Pancreas (tissue), 10 donors: ENCODE measurements around the gene VWA5B2. TPM values are rescaled to one million over a fixed set of nuclear protein-coding genes. Genes with fewer than 3 reads are reported as not detected.

Experiments
- ATAC-seq, 4 donors: fragments of 200-7000 bp; cut with Tn5 transposase; one replicate each; pipeline versions ENCODE4 v1.8.0 to v1.9.1; 2020; ENCODE audit warnings: mild to moderate bottlenecking in 4 of 4, moderate library complexity in 4 of 4
- DNase-seq, 6 donors: peaks; one replicate each; pipeline ENCODE4 v3.0.0-alpha.2; 2020
- FAIRE-seq: peaks from 2 replicates; lab custom pipeline; 2012; peaks lifted over from hg19 to GRCh38; lab: Jason Lieb, UNC
- H3K27ac ChIP-seq, 4 donors: fragments of 200-600 bp; sonication (generic); 1 replicate in 3 of 4; 2 replicates in 1 of 4; pipeline versions ENCODE4 v1.5.0 to v1.8.0; 2020
- H3K27me3 ChIP-seq, 4 donors: fragments of 200-600 bp; one replicate each; pipeline ENCODE4 v1.8.0; 2021
- H3K36me3 ChIP-seq, 3 donors: fragments of 200-600 bp; sonication (generic) in 1 of 3; one replicate each; pipeline versions ENCODE4 v1.5.0 to v1.8.0; 2020 to 2021
- H3K4me1 ChIP-seq, 3 donors: fragments of 200-600 bp; one replicate each; pipeline ENCODE4 v1.8.0; 2021
- H3K4me3 ChIP-seq, 4 donors: fragments of 200-600 bp; sonication (generic) in 2 of 4; one replicate each; pipeline versions ENCODE4 v1.5.0 to v1.8.0; 2020 to 2021
- H3K9me3 ChIP-seq, 4 donors: fragments of 200-600 bp; one replicate each; pipeline ENCODE4 v1.8.0; 2021
- CTCF ChIP-seq, 4 donors: fragments of 200-600 bp; sonication (generic) in 3 of 4; IDR thresholded peaks; one replicate each; pipeline versions ENCODE4 v1.5.0 to v1.8.0; 2021; ENCODE audit warnings: antibody characterized with exemption in 4 of 4
- WGBS, 2 donors: extraction: QIAGEN DNeasy Blood & Tissue Kit; methylation state at CpG; one replicate each; pipeline ENCODE4 v1.1.7; 2013; 5-methylcytosine and 5-hydroxymethylcytosine counted together
- intact Hi-C, 3 donors: fragments of 100-400 bp; cut with DNase I; formaldehyde crosslinking; loops; one replicate each; pipeline versions ENCODE4 v1.11.1 to v1.14.2; 2022
- microRNA-seq, 2 donors: library from miRNA; unstranded; fragments of <30 nt; microRNA quantifications; one replicate each; pipeline versions ENCODE4 to v1.1.0, GENCODE V29; 2019 to 2020
- polyA plus RNA-seq, 2 donors: library from polyadenylated mRNA; stranded (reverse); fragments of 200-250 nt; gene quantifications; one replicate each; pipeline ENCODE4 v1.2.3, GENCODE V29; 2013
- total RNA-seq, 6 donors: library from RNA; stranded (reverse); fragmentation: NEBNext Ultra II Directional in 4 of 6; extraction: Animal tissue kit (Norgen Biotek cat#: 25700) in 4 of 6; gene quantifications; one replicate each; pipeline versions ENCODE4 v1.2.1 to v1.2.4, GENCODE V29; 2021 to 2023
- donor health status: healthy with polysubstance abuse.
- donor health status: DM: no; HTN: no; CAD: no; lungs with moderate emphysema.
- donor health status: DM: no; HTN: no; CAD: no.
- donor health status: control.
- donor health status: control.
- donor health status: Bipolar disorder and iron deficiency.
- donor health status: DM: yes; HTN: yes; CAD: no.
- donor health status: DM: no; HTN: no; CAD: no.
- donor health status: DM: no; HTN: no; CAD: no.
- donor health status: DM: yes; HTN: yes; CAD: no.

Gene VWA5B2
- total and polyA plus RNA-seq, 8 donors: 1.2 to 105 (median 6.6) TPM

- intact Hi-C loops: no loop called here
- TF ChIP-seq CTCF (IDR thresholded peaks at IDR 0.05): peak in 2 of 4 donors; percentile 19 to 22
- no peaks in the 10 kb centered on the region for H3K27me3 ChIP-seq
- H3K27ac ChIP-seq: no peak overlapping the region
- H3K4me1 ChIP-seq: peaks cover 0 to 2% (median 0%) of the 10 kb centered on the region in 3 donors
- ATAC-seq: peak; percentile 93 to 96 (median 94)
- peak in 4 of 6 donors; percentile 72 to 88 (median 81) for DNase-seq
- no peak for FAIRE-seq
- no peaks in the 10 kb centered on the region for H3K9me3 ChIP-seq
- H3K4me3 ChIP-seq: no peak overlapping the region
- 25% methylated on average over 4 of the region's 4 CpGs for WGBS, 2 donors
- no peaks in the 10 kb centered on the region for H3K36me3 ChIP-seq
These were observed 55.3 kb downstream of the VWA5B2 start for GRCh38 chr3:184284696-184285095.

- DNase-seq: peak in 4 of 6 donors; percentile 59 to 77 (median 70)
- peak; percentile 32 to 53 (median 46) for TF ChIP-seq CTCF (IDR thresholded peaks at IDR 0.05)
- Histone ChIP-seq H3K27ac (no peak overlapping the region), H3K9me3 (no peaks in the 10 kb centered on the region), H3K36me3 (no peaks in the 10 kb centered on the region), H3K27me3 (no peaks in the 10 kb centered on the region), H3K4me1 (peaks cover 0 to 4% (median 0%) of the 10 kb centered on the region in 3 donors), H3K4me3 (no peak overlapping the region)
- FAIRE-seq: no peak
- 10 to 12% methylated on average over 10 of the region's 10 CpGs for WGBS, 2 donors
- peak; percentile 32 to 85 (median 72) for ATAC-seq
- intact Hi-C loops: no loop called here
These were observed 60.1 kb downstream of the VWA5B2 start for GRCh38 chr3:184289426-184289938.

GRCh38 chr3:184290331-184290730 is 60.9 kb downstream of the VWA5B2 start:
- no peaks in the 10 kb centered on the region for H3K36me3 ChIP-seq
- DNase-seq (no peak), FAIRE-seq (no peak), ATAC-seq (no peak)
- H3K27ac ChIP-seq: no peak overlapping the region
- H3K9me3 ChIP-seq: no peaks in the 10 kb centered on the region
- 77 to 85% methylated on average over 10 of the region's 10 CpGs for WGBS, 2 donors
- peaks cover 0 to 4% (median 0%) of the 10 kb centered on the region in 3 donors for H3K4me1 ChIP-seq
- no peaks in the 10 kb centered on the region for H3K27me3 ChIP-seq
- no peak for TF ChIP-seq CTCF (IDR thresholded peaks at IDR 0.05)
- H3K4me3 ChIP-seq: no peak overlapping the region
- intact Hi-C loops: no loop called here

- Histone ChIP-seq H3K4me1 (peaks cover 0 to 4% (median 3%) of the 10 kb centered on the region in 3 donors), H3K9me3 (no peaks in the 10 kb centered on the region), H3K27me3 (no peaks in the 10 kb centered on the region), H3K4me3 (no peak overlapping the region), H3K36me3 (no peaks in the 10 kb centered on the region), H3K27ac (no peak overlapping the region)
- ATAC-seq: no peak
- no peak for FAIRE-seq
- DNase-seq: no peak
- TF ChIP-seq CTCF (IDR thresholded peaks at IDR 0.05): no peak
- intact Hi-C loops: no loop called here
- 84 to 85% methylated on average over 21 to 22 of the region's 22 CpGs for WGBS, 2 donors
These were observed 61.8 kb downstream of the VWA5B2 start for GRCh38 chr3:184291044-184291737.

Small RNA genes within 50 kb of the gene (microRNA-seq; reads per million reads assigned to microRNA genes)
- 38.6 to 49.5 reads per million in 2 donors for gene MIR1224

Other genes starting within 250 kb of the VWA5B2 start
- 10 to 100 TPM in 1 of 6 donors, 1 to 10 TPM in 5; 2.8 to 25.2 (median 7.1) TPM for gene ABCC5, start 211.7 kb upstream of the VWA5B2 start, total RNA-seq
- 10 to 100 TPM; 12.9 to 25.9 TPM for gene ABCC5, start 211.7 kb upstream of the VWA5B2 start, polyA plus RNA-seq
- not detected for gene HTR3D, start 197.8 kb upstream of the VWA5B2 start, total RNA-seq
- not detected for gene HTR3D, start 197.8 kb upstream of the VWA5B2 start, polyA plus RNA-seq
- not detected for gene HTR3C, start 176.5 kb upstream of the VWA5B2 start, total RNA-seq
- under 1 TPM in 1 of 2 donors, not detected in 1; 0.09 TPM for gene HTR3C, start 176.5 kb upstream of the VWA5B2 start, polyA plus RNA-seq
- gene HTR3E, start 132.5 kb upstream of the VWA5B2 start, total RNA-seq: under 1 TPM in 1 of 6 donors, not detected in 5; 0.41 TPM
- gene HTR3E, start 132.5 kb upstream of the VWA5B2 start, polyA plus RNA-seq: not detected
- gene EIF2B5, start 94.2 kb upstream of the VWA5B2 start, total RNA-seq: 10 to 100 TPM; 12.4 to 23.6 (median 17.1) TPM
- 10 to 100 TPM; 32.1 to 53.3 TPM for gene EIF2B5, start 94.2 kb upstream of the VWA5B2 start, polyA plus RNA-seq
- gene DVL3, start 74.2 kb upstream of the VWA5B2 start, total RNA-seq: 10 to 100 TPM; 31.0 to 44.9 (median 35.1) TPM
- 10 to 100 TPM; 47.5 to 53.8 TPM for gene DVL3, start 74.2 kb upstream of the VWA5B2 start, polyA plus RNA-seq
- gene AP2M1, start 54.7 kb upstream of the VWA5B2 start, total RNA-seq: 100 to 1,000 TPM in 1 of 6 donors, 10 to 100 TPM in 5; 67.8 to 136 (median 81.8) TPM
- 100 to 1,000 TPM in 1 of 2 donors, 10 to 100 TPM in 1; 69.3 to 113 TPM for gene AP2M1, start 54.7 kb upstream of the VWA5B2 start, polyA plus RNA-seq
- gene ABCF3, start 43.4 kb upstream of the VWA5B2 start, total RNA-seq: 10 to 100 TPM; 31.7 to 49.4 (median 37.7) TPM
- gene ABCF3, start 43.4 kb upstream of the VWA5B2 start, polyA plus RNA-seq: 10 to 100 TPM; 79.7 to 92.1 TPM
- 10 to 100 TPM; 14.1 to 25.7 (median 21.7) TPM for gene ALG3, start 19.4 kb downstream of the VWA5B2 start, total RNA-seq
- 10 to 100 TPM; 26.2 to 26.5 TPM for gene ALG3, start 19.4 kb downstream of the VWA5B2 start, polyA plus RNA-seq
- 1 to 10 TPM; 1.9 to 5.3 (median 3.1) TPM for gene EEF1AKMT4, start 20.1 kb downstream of the VWA5B2 start, total RNA-seq
- gene EEF1AKMT4, start 20.1 kb downstream of the VWA5B2 start, polyA plus RNA-seq: 1 to 10 TPM; 1.8 to 3.1 TPM
- gene CAMK2N2, start 32.0 kb downstream of the VWA5B2 start, total RNA-seq: 10 to 100 TPM in 5 of 6 donors, 1 to 10 TPM in 1; 7.5 to 33.7 (median 19.4) TPM
- 10 to 100 TPM; 13.8 to 14.8 TPM for gene CAMK2N2, start 32.0 kb downstream of the VWA5B2 start, polyA plus RNA-seq
- gene ECE2, start 46.4 kb downstream of the VWA5B2 start, total RNA-seq: 10 to 100 TPM in 1 of 6 donors, 1 to 10 TPM in 5; 6.3 to 12.1 (median 8.8) TPM
- 10 to 100 TPM in 1 of 2 donors, 1 to 10 TPM in 1; 7.7 to 25.4 TPM for gene ECE2, start 46.4 kb downstream of the VWA5B2 start, polyA plus RNA-seq
- gene PSMD2, start 69.7 kb downstream of the VWA5B2 start, total RNA-seq: 10 to 100 TPM; 38.4 to 89.6 (median 54.1) TPM
- gene PSMD2, start 69.7 kb downstream of the VWA5B2 start, polyA plus RNA-seq: 10 to 100 TPM; 39.1 to 78.7 TPM
- 100 to 1,000 TPM; 118 to 207 (median 178) TPM for gene EIF4G1, start 85.0 kb downstream of the VWA5B2 start, total RNA-seq
- 100 to 1,000 TPM; 159 to 163 TPM for gene EIF4G1, start 85.0 kb downstream of the VWA5B2 start, polyA plus RNA-seq
- gene FAM131A, start 108.0 kb downstream of the VWA5B2 start, total RNA-seq: 1 to 10 TPM; 4.0 to 7.9 (median 6.4) TPM
- gene FAM131A, start 108.0 kb downstream of the VWA5B2 start, polyA plus RNA-seq: 10 to 100 TPM; 12.7 to 22.5 TPM
- gene CLCN2, start 132.0 kb downstream of the VWA5B2 start, total RNA-seq: 1 to 10 TPM; 4.9 to 9.2 (median 6.2) TPM
- 10 to 100 TPM; 22.2 to 25.5 TPM for gene CLCN2, start 132.0 kb downstream of the VWA5B2 start, polyA plus RNA-seq
- gene POLR2H, start 132.1 kb downstream of the VWA5B2 start, total RNA-seq: 10 to 100 TPM; 19.7 to 38.2 (median 25.7) TPM
- gene POLR2H, start 132.1 kb downstream of the VWA5B2 start, polyA plus RNA-seq: 100 to 1,000 TPM in 1 of 2 donors, 10 to 100 TPM in 1; 98.0 to 116 TPM
- under 1 TPM in 5 of 6 donors, not detected in 1; 0.28 to 0.72 (median 0.54) TPM for gene THPO, start 148.6 kb downstream of the VWA5B2 start, total RNA-seq
- gene THPO, start 148.6 kb downstream of the VWA5B2 start, polyA plus RNA-seq: 1 to 10 TPM in 1 of 2 donors, under 1 TPM in 1; 0.40 to 1.3 TPM
- gene CHRD, start 150.5 kb downstream of the VWA5B2 start, total RNA-seq: 10 to 100 TPM; 11.0 to 31.4 (median 17.3) TPM
- 10 to 100 TPM; 23.3 to 96.7 TPM for gene CHRD, start 150.5 kb downstream of the VWA5B2 start, polyA plus RNA-seq